ENCODE results near the gene STAG1. TPM values are rescaled to one million over a fixed set of nuclear protein-coding genes. Genes with fewer than 3 reads are reported as not detected.

Gene STAG1
- total RNA-seq, 1 experiment from 2014 or later, result 43.7 TPM

- DNase-seq (ENCODE audit: low read depth, low spot score) (no peak), ATAC-seq (no peak)
- Histone ChIP-seq H3K36me3 (ENCODE audit: control insufficient read depth, insufficient read depth, low read length) (no peaks in the 10 kb centered on the region), H3K4me3 (ENCODE audit: low read depth in 2 of 2, low read length in 2 of 2) (no peak overlapping the region), H3K9me3 (ENCODE audit: control insufficient read depth, insufficient read depth, low read depth, low read length) (no peaks in the 10 kb centered on the region; the same call in 1 of the 2 replicates), H3K27ac (ENCODE audit: low read length) (no peak overlapping the region), H3K27me3 (ENCODE audit: control insufficient read depth, insufficient read depth, low read length) (no peaks in the 10 kb centered on the region), H3K4me1 (ENCODE audit: control insufficient read depth, insufficient read depth, low read length) (no peaks in the 10 kb centered on the region)
- TF ChIP-seq TCF7L2 (IDR thresholded peaks at IDR 0.05; ENCODE audit: low read depth, low read length), result no peak
- no peak for TF ChIP-seq POLR2AphosphoS5 (IDR thresholded peaks at IDR 0.05; ENCODE audit: low read depth, low read length)
- TF ChIP-seq REST (IDR thresholded peaks at IDR 0.05; ENCODE audit: insufficient read depth in 1 of 2, low read depth in 2 of 2, low read length in 1 of 2), result no peak
- no peak for TF ChIP-seq SIN3A (IDR thresholded peaks at IDR 0.05; ENCODE audit: borderline replicate concordance, insufficient read depth, low read depth, low read length)
- TF ChIP-seq CTCF (IDR thresholded peaks at IDR 0.05), result no peak
- TSS peak; percentile 2 for BruUV-seq (replicated peaks)
- ChIA-PET POLR2A (no interaction called here), CTCF (no interaction called here)
- in situ Hi-C loops (cut with HindIII; ENCODE audit: low pct_unique_long_range_greater_than_20kb, low sequenced_read_pairs), result no loop called here
- intact Hi-C loops (cut with micrococcal nuclease; ENCODE audit: unreplicated experiment), result no loop called here
Measured at GRCh38 chr3:136490646-136491405, 261.4 kb downstream of the STAG1 start.

- TF ChIP-seq SIN3A (IDR thresholded peaks at IDR 0.05; ENCODE audit: borderline replicate concordance, insufficient read depth, low read depth, low read length), result no peak
- no peak for TF ChIP-seq TCF7L2 (IDR thresholded peaks at IDR 0.05; ENCODE audit: low read depth, low read length)
- TF ChIP-seq CTCF (IDR thresholded peaks at IDR 0.05), result no peak
- no peak for TF ChIP-seq POLR2AphosphoS5 (IDR thresholded peaks at IDR 0.05; ENCODE audit: low read depth, low read length)
- no peak for TF ChIP-seq REST (IDR thresholded peaks at IDR 0.05; ENCODE audit: insufficient read depth in 1 of 2, low read depth in 2 of 2, low read length in 1 of 2)
- Histone ChIP-seq H3K9me3 (ENCODE audit: control insufficient read depth, insufficient read depth, low read depth, low read length) (no peaks in the 10 kb centered on the region; the same call in 1 of the 2 replicates), H3K27me3 (ENCODE audit: control insufficient read depth, insufficient read depth, low read length) (no peaks in the 10 kb centered on the region), H3K4me1 (ENCODE audit: control insufficient read depth, insufficient read depth, low read length) (no peaks in the 10 kb centered on the region), H3K27ac (ENCODE audit: low read length) (no peak overlapping the region), H3K36me3 (ENCODE audit: control insufficient read depth, insufficient read depth, low read length) (no peaks in the 10 kb centered on the region), H3K4me3 (ENCODE audit: low read depth in 2 of 2, low read length in 2 of 2) (no peak overlapping the region)
- no TSS peak for BruUV-seq (replicated peaks)
- ChIA-PET POLR2A (no interaction called here), CTCF (no interaction called here)
- ATAC-seq (no peak), DNase-seq (ENCODE audit: low read depth, low spot score) (no peak)
- intact Hi-C loops (cut with micrococcal nuclease; ENCODE audit: unreplicated experiment) (no loop called here), in situ Hi-C loops (cut with HindIII; ENCODE audit: low pct_unique_long_range_greater_than_20kb, low sequenced_read_pairs) (no loop called here)
Measured at GRCh38 chr3:136485777-136486176, 266.4 kb downstream of the STAG1 start.

Data from Panc1 (cell line).